CD4-positive, alpha-beta T cell treated with Interleukin-4 for 1 hour (primary cell): ENCODE measurements around the gene NMT1.
"Not testable (repeated sequence)": the region's sequence is repeated elsewhere in the genome, so short reads cannot be mapped to it uniquely, and the experiment has no call there.

Experiments used
- DNase-seq, 2 donors: peaks; one replicate each; pipeline ENCODE4 v3.0.0-alpha.2; 2020 to 2022

Gene NMT1

DNA sequence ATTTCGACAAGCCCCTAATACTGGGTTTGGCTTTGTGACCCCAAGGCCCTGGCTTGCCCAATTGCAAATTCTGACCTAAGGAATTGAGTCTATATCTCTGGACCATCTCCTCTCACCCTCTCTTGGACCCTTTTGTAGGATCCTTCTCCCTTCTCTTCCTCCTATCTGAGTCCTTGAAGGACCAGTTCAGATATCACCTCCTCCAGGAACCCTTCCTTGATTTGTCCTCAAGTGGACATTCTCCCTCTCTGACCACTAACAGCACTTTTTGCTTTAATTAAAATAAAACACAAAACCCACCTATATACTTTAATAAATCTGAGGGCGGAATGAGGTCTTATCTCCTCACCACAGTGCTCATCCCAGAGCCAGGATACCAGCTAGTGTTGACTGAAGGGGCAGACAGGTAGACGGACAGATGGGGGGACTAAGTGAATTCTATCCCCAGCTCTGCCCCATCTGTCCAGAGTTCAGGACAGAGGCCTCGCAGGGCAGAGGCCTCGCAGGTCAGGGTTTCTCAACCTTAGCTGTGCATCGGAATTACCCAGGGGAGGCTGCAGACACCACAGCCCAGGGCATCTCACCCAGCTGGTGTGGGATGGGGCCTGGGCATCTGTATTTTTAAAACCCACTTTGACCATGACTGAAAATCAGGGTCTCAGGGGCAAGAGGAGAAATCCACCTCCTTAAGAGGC is 62.1 kb downstream of the NMT1 start:
- DNase-seq = no peak

GRCh38 chr17:45123930-45124796 is 63.0 kb downstream of the NMT1 start:
- DNase-seq = peak; percentile 13 to 69

DNA sequence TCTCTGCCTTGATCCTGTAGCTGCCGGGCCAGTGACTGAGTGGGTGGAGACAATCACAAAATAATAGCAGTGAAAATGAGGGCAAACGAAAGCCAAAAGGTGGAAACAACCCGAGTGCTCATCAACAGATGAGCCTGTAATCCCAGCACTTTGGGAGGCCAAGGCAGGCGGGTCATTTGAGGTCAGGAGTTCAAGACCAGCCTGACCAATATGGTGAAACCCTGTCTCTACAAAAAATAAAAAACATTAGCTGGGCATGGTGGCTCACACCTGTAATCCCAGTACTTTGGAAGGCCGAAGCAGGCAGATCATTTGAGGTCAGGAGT is 63.6 kb downstream of the NMT1 start:
- not testable (repeated sequence) for DNase-seq

- no peak for DNase-seq
These were observed 64.4 kb downstream of the NMT1 start for GRCh38 chr17:45125509-45125908.

DNA sequence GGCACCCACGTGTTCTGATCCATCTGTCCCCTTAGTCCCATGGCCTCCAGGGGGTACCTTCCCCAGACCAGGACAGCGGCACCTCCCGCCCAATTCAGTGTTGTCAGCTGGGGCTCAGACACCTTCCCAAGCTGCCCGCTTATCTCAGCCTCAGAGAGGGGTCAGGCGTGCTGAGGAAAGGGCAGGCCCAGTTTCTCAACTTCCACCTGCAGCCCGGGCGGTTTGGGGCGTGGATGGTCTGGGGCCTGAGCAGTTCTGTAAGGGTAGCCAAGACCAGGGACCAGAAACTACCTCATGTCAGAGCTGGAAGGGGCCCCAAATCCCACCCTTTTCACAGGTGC is 66.1 kb downstream of the NMT1 start:
- DNase-seq = no peak

GRCh38 chr17:45127548-45128300 is 66.6 kb downstream of the NMT1 start:
- DNase-seq = no peak

- no peak for DNase-seq
These were observed 67.2 kb downstream of the NMT1 start for GRCh38 chr17:45128331-45128730.

DNA sequence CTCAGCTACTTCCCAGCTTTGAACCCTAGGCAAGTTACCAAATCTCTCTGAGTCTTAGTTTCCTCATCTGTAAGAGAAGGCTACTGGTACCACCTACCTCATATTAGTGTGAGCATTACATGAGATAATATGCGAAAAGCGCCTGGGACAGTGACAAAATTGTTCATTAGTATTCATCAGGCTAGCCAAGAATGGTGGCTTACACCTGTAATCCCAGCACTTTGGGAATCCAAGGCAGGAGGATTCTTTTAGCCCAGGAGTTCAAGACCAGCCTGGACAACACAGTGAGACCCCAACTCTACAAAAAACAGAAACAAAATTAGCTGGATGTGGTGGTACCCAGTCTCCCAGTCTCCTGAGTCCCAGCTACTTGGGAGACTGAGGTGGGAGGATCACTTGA is 67.9 kb downstream of the NMT1 start:
- no peak for DNase-seq

DNA sequence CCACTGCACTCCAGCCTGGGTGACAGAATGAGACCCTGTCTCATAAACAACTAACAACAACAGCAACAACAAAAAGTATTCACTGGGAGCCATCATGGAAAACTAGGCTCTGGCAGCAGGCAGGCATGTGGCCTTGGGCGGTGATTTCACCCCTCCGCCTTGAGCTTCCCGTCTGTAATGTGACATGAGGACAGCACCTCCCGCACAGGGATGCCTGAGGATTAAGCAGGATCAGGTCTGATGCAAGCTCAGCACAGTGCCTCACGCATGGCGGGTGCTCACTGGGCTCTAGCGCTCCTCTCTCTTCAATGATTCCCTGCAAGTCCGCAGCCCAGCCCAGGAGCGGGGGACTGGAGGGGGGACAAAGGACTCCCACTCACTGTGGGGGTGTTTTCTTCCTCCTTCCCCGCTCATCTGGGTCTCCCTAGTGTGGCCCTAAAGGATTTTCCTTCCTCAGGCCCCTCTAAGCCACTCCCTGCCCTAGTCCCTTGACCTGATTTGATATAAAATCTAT is 68.4 kb downstream of the NMT1 start:
- DNase-seq = no peak

- no peak for DNase-seq
These were observed 69.0 kb downstream of the NMT1 start for GRCh38 chr17:45129940-45130680.

DNA sequence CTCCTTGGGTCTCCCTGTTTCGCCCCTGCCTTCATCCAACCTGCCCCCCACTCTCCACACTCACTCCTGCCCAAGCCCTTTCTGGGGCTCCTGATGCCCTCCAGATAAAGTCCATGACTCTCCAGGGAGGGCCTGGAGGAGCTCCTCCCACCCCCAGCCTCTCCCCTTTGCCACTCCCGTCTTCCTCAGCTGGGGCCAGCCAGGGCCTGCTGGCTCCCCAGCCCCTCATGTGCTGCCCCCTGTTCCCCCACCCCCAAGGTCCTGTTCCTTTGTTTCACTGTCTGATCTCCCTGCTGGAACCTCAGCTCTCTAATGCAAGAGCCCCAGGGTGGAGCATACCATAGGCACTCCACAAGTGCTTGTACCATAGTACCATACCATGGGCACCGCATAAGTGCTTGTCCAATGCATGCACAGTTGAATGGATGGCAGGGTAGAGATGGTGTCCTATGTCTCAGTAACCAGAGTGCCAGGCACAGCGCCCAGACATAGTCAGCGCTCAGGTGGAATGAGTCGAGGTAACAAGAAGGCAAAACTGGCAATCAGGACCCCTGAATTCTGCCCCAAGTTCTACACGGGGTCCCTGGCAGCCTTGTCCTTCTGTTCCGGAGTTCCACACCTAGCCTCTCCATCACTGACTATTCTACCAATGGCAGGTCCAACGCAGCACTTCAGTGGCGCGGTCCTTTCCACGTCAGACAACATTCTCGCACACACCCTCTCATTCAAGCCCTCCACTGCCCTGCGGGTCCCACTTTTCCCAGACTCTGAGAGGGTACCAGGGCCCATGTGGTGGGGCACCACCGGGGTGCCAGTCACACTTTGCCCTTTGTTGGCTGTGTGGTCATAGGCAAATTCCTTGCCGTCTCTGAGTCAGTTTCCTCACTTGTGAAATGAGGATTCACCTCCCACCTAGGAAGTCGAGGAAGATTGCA is 69.8 kb downstream of the NMT1 start:
- DNase-seq = no peak

GRCh38 chr17:45131616-45132319 is 70.7 kb downstream of the NMT1 start:
- DNase-seq = peak in 1 of 2 donors; percentile 36

DNA sequence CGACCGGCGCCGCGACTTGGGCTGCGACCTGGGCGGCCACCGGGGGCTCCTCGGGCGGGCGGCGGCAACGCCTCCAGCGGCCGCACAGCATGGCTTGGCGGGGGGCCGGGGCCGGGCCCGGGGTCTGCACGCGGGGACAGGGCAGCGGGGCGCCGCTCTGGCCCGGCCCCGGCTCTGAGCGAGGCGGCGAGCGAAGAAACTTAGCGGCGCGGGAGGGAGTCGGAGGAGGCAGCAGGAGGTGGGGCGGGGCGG is 71.1 kb downstream of the NMT1 start, which contains the start of gene PLCD3:
PLCD3 (minus strand) TSS at position 196 of the 252 bp plus-strand sequence; CDS start at position 91, 105 bp downstream.
- no peak for DNase-seq

DNA sequence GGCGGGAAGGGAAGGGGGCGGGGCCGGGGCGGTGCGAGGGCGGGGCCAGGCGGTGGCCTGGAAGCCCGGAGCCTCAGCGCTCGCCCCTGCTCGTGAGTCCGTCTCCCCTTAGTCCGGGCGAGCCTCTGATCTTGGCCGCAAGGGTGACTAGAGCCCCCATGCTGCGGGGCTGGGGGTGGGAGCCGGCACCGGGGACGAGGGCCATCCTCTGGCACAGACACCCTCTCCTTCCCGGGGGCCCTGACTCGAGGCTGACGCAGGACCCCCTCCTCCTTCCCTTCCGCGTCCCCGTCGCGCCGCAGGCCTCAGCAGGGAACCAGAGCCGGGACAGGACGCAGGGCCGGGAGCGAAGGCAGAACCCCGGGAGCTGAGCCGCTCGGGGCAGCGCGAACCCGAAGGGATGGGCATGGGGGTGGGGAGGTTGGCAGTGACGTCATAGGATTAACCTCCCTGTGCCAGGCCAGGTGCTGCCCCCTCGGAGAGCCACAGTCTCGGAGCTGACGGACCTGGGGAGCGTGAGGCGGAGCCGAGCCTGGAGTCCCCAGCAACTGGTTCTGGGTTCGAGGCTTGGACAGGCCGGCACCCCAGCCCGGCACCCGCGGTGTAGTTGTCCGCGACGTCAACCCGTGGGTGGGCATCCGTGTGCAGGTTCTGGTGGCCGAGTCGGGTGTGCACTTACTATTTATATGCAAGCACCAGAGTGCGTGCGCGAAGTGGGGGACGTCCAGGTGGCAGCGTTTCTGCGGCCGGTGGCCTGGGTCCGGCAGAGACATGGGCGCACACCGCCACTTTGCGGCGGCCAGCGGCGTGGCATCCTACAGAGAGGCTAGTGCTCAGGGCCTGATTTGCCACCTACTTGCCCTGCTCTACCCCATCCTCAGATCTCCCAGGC is 71.7 kb downstream of the NMT1 start:
- peak; percentile 72 to 77 for DNase-seq

DNA sequence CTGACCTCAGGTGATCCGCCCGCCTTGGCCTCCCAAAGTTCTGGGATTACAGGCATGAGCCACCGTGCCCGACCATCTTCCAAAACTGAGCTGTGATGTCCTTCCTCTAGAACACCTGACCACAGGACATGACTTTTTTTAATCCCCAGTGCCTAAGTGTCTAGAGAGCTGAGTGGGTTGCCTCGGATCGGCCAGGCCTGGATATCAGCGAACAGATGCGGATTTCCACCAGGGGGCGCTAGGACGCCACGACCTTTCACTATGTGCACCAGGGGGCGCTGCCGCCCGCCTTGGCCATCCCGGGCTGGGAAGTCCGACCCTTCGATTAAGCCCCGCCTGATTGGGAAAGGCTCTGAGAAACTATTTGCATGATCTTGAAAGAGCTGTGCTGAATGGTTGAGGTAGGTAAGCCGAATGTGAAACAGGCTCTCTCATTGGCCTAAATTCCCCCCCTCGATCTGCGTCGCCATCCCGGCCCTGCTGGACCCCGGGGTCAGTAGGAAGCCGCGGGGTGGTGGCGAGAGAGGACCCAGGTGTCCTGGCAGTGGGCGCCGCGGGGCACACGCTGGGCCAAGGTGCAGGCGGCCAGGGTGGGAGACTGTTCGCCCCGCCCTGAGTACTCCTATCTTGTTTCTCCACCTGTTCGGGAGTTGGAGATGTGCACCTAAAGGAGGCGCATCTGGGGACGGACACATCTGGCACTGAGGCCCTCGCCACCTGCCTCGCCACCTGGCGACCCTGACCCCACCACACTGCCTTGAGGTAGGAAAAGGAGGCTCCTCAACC is 74.3 kb downstream of the NMT1 start, which contains the start of gene ACBD4:
ACBD4 (plus strand) TSS at position 496 of the 786 bp plus-strand sequence. CDS start 458 bp downstream, outside the sequence.
- peak; percentile 96 to 98 for DNase-seq

DNA sequence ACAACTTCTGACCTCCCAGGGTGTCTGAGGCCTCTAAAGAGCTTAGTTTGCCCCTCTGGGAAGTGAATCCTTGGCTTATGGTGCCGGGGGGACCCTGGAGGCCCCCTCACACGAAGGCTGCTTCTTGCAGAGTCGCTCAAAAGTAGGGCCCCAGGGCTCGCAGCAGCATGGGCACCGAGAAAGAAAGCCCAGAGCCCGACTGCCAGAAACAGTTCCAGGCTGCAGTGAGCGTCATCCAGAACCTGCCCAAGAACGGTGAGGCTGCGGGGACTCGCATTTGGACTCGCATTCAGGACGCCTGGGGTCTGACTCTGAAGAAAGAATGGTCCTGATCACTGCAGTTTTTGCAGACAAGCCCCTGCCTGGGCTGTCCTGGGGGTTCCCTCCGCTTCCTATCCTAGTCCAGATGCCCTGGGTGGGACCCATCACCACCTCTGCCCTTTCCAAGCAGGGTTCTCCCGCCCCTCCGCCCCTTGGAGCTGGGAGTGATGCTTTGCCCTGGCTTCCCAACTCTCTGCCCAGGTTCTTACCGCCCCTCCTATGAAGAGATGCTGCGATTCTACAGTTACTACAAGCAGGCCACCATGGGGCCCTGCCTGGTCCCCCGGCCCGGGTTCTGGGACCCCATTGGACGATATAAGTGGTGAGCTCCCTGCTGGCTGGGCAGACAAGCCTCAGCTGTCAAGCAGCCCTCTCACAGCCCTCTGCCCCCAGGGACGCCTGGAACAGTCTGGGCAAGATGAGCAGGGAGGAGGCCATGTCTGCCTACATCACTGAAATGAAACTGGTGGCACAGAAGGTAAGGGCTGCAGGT is 75.1 kb downstream of the NMT1 start:
- DNase-seq = no peak

DNA sequence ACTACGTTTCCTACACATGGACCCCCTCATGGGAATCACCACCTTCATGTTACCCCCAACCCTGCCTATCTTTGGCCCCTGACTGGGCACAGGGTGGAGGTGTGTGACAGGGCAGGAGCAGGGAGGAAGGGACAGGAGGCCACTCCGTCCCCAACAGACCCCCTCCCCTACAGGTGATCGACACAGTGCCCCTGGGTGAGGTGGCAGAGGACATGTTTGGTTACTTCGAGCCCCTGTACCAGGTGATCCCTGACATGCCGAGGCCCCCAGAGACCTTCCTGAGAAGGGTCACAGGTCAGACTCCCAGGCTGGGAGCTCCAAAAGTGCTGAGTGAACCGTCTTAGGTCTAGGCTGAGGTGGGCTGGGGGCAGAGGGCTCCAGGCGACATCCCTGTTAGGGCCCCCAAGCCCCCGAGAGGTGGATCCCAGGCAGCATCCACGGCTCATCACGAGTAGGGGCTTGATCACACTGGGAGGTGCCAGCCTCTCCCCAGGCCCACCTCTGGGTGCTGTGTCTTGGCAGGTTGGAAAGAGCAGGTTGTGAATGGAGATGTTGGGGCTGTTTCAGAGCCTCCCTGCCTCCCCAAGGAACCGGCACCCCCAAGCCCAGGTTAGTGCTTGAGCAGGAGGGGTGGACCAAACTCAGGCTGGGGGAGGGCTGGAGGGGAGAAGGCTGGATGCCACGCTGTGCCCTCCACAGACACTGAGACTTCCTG is 75.9 kb downstream of the NMT1 start:
- DNase-seq = no peak
